ENCODE measurements around the gene DPP4. TPM values are rescaled to one million over a fixed set of nuclear protein-coding genes. Genes with fewer than 3 reads are reported as not detected.
A peak's percentile ranks its signal among the peaks of the same experiment; 100 is the strongest.

Gene DPP4
- total RNA-seq, 1 donor from 2014 or later = 4.4 TPM

DNA sequence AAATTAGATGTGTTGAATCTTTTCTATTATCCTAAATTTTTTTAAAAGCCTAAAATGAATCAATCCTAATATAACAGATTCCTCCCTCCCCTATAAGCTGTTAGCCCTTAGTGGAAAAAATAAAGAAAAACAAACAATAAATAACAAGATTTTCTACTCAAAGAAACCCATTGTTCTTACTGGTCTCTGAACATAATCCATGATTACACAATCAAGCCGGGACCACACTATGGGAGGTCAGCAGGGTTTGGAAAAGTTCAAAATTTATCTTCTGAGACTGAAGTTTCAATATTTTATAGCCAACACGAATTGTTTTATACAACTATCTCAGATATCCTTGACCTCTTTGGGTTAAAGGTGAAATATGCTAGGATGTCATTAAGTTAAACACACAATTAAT, 57.9 kb downstream of the DPP4 start:
- Histone ChIP-seq H3K4me1 (peaks cover 5% of the 10 kb centered on the region), H3K27me3 (ENCODE audit: low read depth) (no peaks in the 10 kb centered on the region), H3K36me3 (peaks cover 40% of the 10 kb centered on the region), H3K4me3 (no peak overlapping the region), H3K27ac (replicated peaks) (no peak overlapping the region), H3K9me3 (replicated peaks) (no peaks in the 10 kb centered on the region)
- no peak for TF ChIP-seq CTCF (IDR thresholded peaks at IDR 0.05; ENCODE audit: borderline replicate concordance)
- intact Hi-C loops (cut with micrococcal nuclease) = no loop called here
- no peak for DNase-seq

GRCh38 chr2:162014751-162015150, 59.3 kb downstream of the DPP4 start:
- TF ChIP-seq CTCF (IDR thresholded peaks at IDR 0.05; ENCODE audit: borderline replicate concordance) = no peak
- H3K4me1 ChIP-seq = peaks cover 5% of the 10 kb centered on the region
- no peak overlapping the region for H3K27ac ChIP-seq (replicated peaks)
- H3K27me3 ChIP-seq (ENCODE audit: low read depth) = no peaks in the 10 kb centered on the region
- intact Hi-C loops (cut with micrococcal nuclease) = no loop called here
- no peak for DNase-seq
- no peak overlapping the region for H3K4me3 ChIP-seq
- H3K9me3 ChIP-seq (replicated peaks) = no peaks in the 10 kb centered on the region
- peaks cover 37% of the 10 kb centered on the region for H3K36me3 ChIP-seq

GRCh38 chr2:162013514-162014475, 60.2 kb downstream of the DPP4 start:
- TF ChIP-seq CTCF (IDR thresholded peaks at IDR 0.05; ENCODE audit: borderline replicate concordance) = no peak
- intact Hi-C loops (cut with micrococcal nuclease) = no loop called here
- Histone ChIP-seq H3K36me3 (peaks cover 28% of the 10 kb centered on the region), H3K9me3 (replicated peaks) (no peaks in the 10 kb centered on the region), H3K4me1 (peaks cover 5% of the 10 kb centered on the region), H3K27ac (replicated peaks) (peak overlapping the region; percentile 22), H3K27me3 (ENCODE audit: low read depth) (no peaks in the 10 kb centered on the region), H3K4me3 (peak overlapping the region; percentile 37)
- no peak for DNase-seq

- Histone ChIP-seq H3K4me3 (no peak overlapping the region), H3K27me3 (ENCODE audit: low read depth) (no peaks in the 10 kb centered on the region), H3K9me3 (replicated peaks) (no peaks in the 10 kb centered on the region), H3K4me1 (peaks cover 5% of the 10 kb centered on the region), H3K27ac (replicated peaks) (no peak overlapping the region), H3K36me3 (peaks cover 18% of the 10 kb centered on the region)
- no peak for TF ChIP-seq CTCF (IDR thresholded peaks at IDR 0.05; ENCODE audit: borderline replicate concordance)
- intact Hi-C loops (cut with micrococcal nuclease) = no loop called here
- DNase-seq = no peak
These were observed 61.4 kb downstream of the DPP4 start for GRCh38 chr2:162012565-162013058.

- peaks cover 14% of the 10 kb centered on the region for H3K36me3 ChIP-seq
- H3K27ac ChIP-seq (replicated peaks) = no peak overlapping the region
- peaks cover 5% of the 10 kb centered on the region for H3K4me1 ChIP-seq
- DNase-seq = no peak
- no peaks in the 10 kb centered on the region for H3K27me3 ChIP-seq (ENCODE audit: low read depth)
- H3K9me3 ChIP-seq (replicated peaks) = no peaks in the 10 kb centered on the region
- intact Hi-C loops (cut with micrococcal nuclease) = no loop called here
- H3K4me3 ChIP-seq = no peak overlapping the region
- no peak for TF ChIP-seq CTCF (IDR thresholded peaks at IDR 0.05; ENCODE audit: borderline replicate concordance)
These were observed 62.1 kb downstream of the DPP4 start for GRCh38 chr2:162011706-162012564.
